Measurements from ENCODE around the gene RFC4.

DNA sequence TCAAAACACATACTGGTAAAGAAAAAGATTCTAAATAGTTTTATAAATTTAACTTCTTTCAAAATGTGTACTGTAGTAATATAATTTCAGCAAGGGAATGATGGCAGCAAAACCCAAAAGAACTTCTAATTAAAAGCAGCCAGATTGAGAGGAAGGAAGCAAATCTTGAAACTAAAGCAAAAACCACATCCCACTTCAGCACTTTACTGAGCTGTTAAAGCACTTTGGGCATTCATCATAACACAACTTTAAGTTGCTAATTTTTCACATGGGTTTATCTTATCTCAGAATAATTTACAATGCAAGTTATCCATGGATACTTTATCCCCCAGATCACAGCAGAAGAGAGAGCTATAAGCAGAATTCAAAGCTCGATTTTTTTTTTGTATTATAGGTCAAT lies 6.0 kb downstream of the RFC4 start:
- TF ChIP-seq POLR2A (conservative IDR thresholded peaks at IDR 0.05) = no peak
- TF ChIP-seq DIDO1 (tag; IDR thresholded peaks at IDR 0.05; ENCODE audit: low read depth) = no peak
- TF ChIP-seq ZNF408 (CRISPR knock-in tag; IDR thresholded peaks at IDR 0.05; ENCODE audit: low read depth) = no peak

Measured in K562 (cell line).